HepG2 (cell line): Measurements from ENCODE around the gene RNU5B-1. TPM values are rescaled to one million over a fixed set of nuclear protein-coding genes. Genes with fewer than 3 reads are reported as not detected.

Experiments
- AKAP8 ChIP-seq: sonication (generic); formaldehyde crosslinking; IDR thresholded peaks from 2 replicates; pipeline ENCODE4 v1.5.1; 2020; ENCODE audit warnings: mild to moderate bottlenecking, missing genetic modification reagents
- BCL6 ChIP-seq: IDR thresholded peaks from 2 replicates; pipeline ENCODE4 v1.6.1; 2016; ENCODE audit warnings: missing genetic modification reagents, missing compliant biosample characterization
- CENPBD1 ChIP-seq: sonication (generic); formaldehyde crosslinking; IDR thresholded peaks from 2 replicates; pipeline ENCODE4 v1.8.0; 2022; ENCODE audit warnings: missing genetic modification reagents, low read depth, mild to moderate bottlenecking, borderline replicate concordance
- HNF1A ChIP-seq, 2 experiments: sonication (generic) in 1 of 2; formaldehyde crosslinking in 1 of 2; IDR thresholded peaks; 2 replicates each; pipeline versions ENCODE4 v1.4.0 to v1.6.1; 2016 to 2020; ENCODE audit warnings: borderline replicate concordance in 1 of 2, low read depth in 1 of 2, mild to moderate bottlenecking in 1 of 2, missing genetic modification reagents in 1 of 2
- HOXA5 ChIP-seq: sonication (generic); formaldehyde crosslinking; IDR thresholded peaks from 2 replicates; pipeline ENCODE4 v1.4.0; 2020; ENCODE audit warnings: missing genetic modification reagents
- MTA3 ChIP-seq: sonication (generic); formaldehyde crosslinking; IDR thresholded peaks from 2 replicates; pipeline ENCODE4 v1.4.0; 2020; ENCODE audit warnings: missing genetic modification reagents
- NFKB2 ChIP-seq: sonication (generic); formaldehyde crosslinking; IDR thresholded peaks from 2 replicates; pipeline ENCODE4 v1.4.0; 2020; ENCODE audit warnings: missing genetic modification reagents, borderline replicate concordance
- ONECUT2 ChIP-seq: sonication (generic); formaldehyde crosslinking; IDR thresholded peaks from 2 replicates; pipeline ENCODE4 v1.4.0; 2020; ENCODE audit warnings: missing genetic modification reagents
- SAP130 ChIP-seq: IDR thresholded peaks from 2 replicates; pipeline ENCODE4 v1.6.1; 2016; ENCODE audit warnings: low read depth
- SMAD1 ChIP-seq: sonication (generic); formaldehyde crosslinking; IDR thresholded peaks from 2 replicates; pipeline ENCODE4 v1.4.0; 2020; ENCODE audit warnings: missing genetic modification reagents, low read depth, mild to moderate bottlenecking, borderline replicate concordance
- TEAD3 ChIP-seq: optimal IDR thresholded peaks from 2 replicates; pipeline ENCODE3; 2016; ENCODE audit warnings: borderline replicate concordance
- YEATS2 ChIP-seq: sonication (generic); formaldehyde crosslinking; IDR thresholded peaks from 2 replicates; pipeline ENCODE4 v1.4.0; 2020; ENCODE audit warnings: missing genetic modification reagents, borderline replicate concordance
- ZFP36L2 ChIP-seq: sonication (generic); formaldehyde crosslinking; IDR thresholded peaks from 2 replicates; pipeline ENCODE4 v1.4.0; 2020; ENCODE audit warnings: missing genetic modification reagents
- ZMYM2 ChIP-seq: sonication (generic); formaldehyde crosslinking; IDR thresholded peaks from 2 replicates; pipeline ENCODE4 v1.8.0; 2022; ENCODE audit warnings: mild to moderate bottlenecking, missing genetic modification reagents
- ZNF260 ChIP-seq: sonication (generic); formaldehyde crosslinking; IDR thresholded peaks from 2 replicates; pipeline ENCODE4 v1.4.0; 2020; ENCODE audit warnings: missing genetic modification reagents, low read depth, mild to moderate bottlenecking, borderline replicate concordance
- ZNF510 ChIP-seq: sonication (generic); formaldehyde crosslinking; IDR thresholded peaks from 2 replicates; pipeline ENCODE4 v1.4.0; 2020; ENCODE audit warnings: low read depth, mild to moderate bottlenecking, missing genetic modification reagents
- ZNF567 ChIP-seq: sonication (generic); formaldehyde crosslinking; IDR thresholded peaks from 2 replicates; pipeline ENCODE4 v1.8.1; 2023; ENCODE audit warnings: mild to moderate bottlenecking, missing genetic modification reagents, borderline replicate concordance
- ZNF597 ChIP-seq: sonication (generic); formaldehyde crosslinking; IDR thresholded peaks from 2 replicates; pipeline ENCODE4 v1.5.0; 2020; ENCODE audit warnings: missing genetic modification reagents
- ZNF720 ChIP-seq: sonication (generic); formaldehyde crosslinking; IDR thresholded peaks from 2 replicates; pipeline ENCODE4 v1.4.0; 2020; ENCODE audit warnings: missing genetic modification reagents
- ZNF746 ChIP-seq: sonication (generic); formaldehyde crosslinking; IDR thresholded peaks from 2 replicates; pipeline ENCODE4 v1.8.0; 2022; ENCODE audit warnings: mild to moderate bottlenecking, missing genetic modification reagents
- ZNF883 ChIP-seq: sonication (generic); formaldehyde crosslinking; IDR thresholded peaks from 2 replicates; pipeline ENCODE4 v1.5.1; 2020; ENCODE audit warnings: mild to moderate bottlenecking, missing genetic modification reagents; ENCODE audit errors: not compliant biosample characterization
- ZNF891 ChIP-seq: sonication (generic); formaldehyde crosslinking; IDR thresholded peaks from 2 replicates; pipeline ENCODE4 v1.5.0; 2020; ENCODE audit warnings: mild to moderate bottlenecking, missing genetic modification reagents
- ZSCAN25 ChIP-seq: sonication (generic); formaldehyde crosslinking; IDR thresholded peaks from 2 replicates; pipeline ENCODE4 v1.8.0; 2022; ENCODE audit warnings: mild to moderate bottlenecking, missing genetic modification reagents
- polyA plus RNA-seq, 8 experiments: library from polyadenylated mRNA; depleted of rRNA in 3 of 8; stranded (reverse) in 7 of 8; unstranded in 1 of 8; fragments of >200 nt; fragmentation: Illumina TruSeq in 4 of 8; extraction: Trizol in 4 of 8; gene quantifications; 2 replicates each; pipeline versions ENCODE4 v1.2.1 to v1.2.3, GENCODE V29; 2011 to 2016; ENCODE audit warnings: low read depth in 4 of 8, missing spikeins in 1 of 8, mixed read lengths in 1 of 8; ENCODE audit not compliant: insufficient read depth in 1 of 8
- total RNA-seq, 5 experiments: library from RNA; depleted of rRNA; stranded (reverse); fragments of >200 nt; fragmentation: Illumina TruSeq; extraction: Trizol; gene quantifications; 2 replicates each; pipeline ENCODE4 v1.2.3, GENCODE V29; 2016; ENCODE audit warnings: low read depth in 1 of 5

RNU5B-1 gene
- total and polyA plus RNA-seq, 2 of the 13 experiments (the other 11 are each of a cell fraction or from before 2014, with no cell fraction given): 1,646 TPM; not detected in 1

- TF ChIP-seq ZNF260 (CRISPR knock-in tag): no peak
- TF ChIP-seq BCL6 (CRISPR knock-in tag): peak; percentile 51; the same call in 1 of the 2 replicates
- TF ChIP-seq ZNF746 (CRISPR knock-in tag): no peak
- TF ChIP-seq SAP130 (CRISPR knock-in tag): peak; percentile 65
- TF ChIP-seq NFKB2 (CRISPR knock-in tag): no peak
- no peak for TF ChIP-seq ZNF597 (CRISPR knock-in tag)
- no peak for TF ChIP-seq AKAP8 (CRISPR knock-in tag)
- TF ChIP-seq ZFP36L2 (CRISPR knock-in tag): no peak
- peak; percentile 12; the same call in 1 of the 2 replicates for TF ChIP-seq HNF1A (IDR thresholded peaks at IDR 0.05; ENCODE audit: low read depth)
- TF ChIP-seq HNF1A (CRISPR knock-in tag; IDR thresholded peaks at IDR 0.05; ENCODE audit: borderline replicate concordance): peak; percentile 83; the same call in 1 of the 2 replicates
- TF ChIP-seq CENPBD1 (CRISPR knock-in tag): no peak; the same call in 1 of the 2 replicates
- TF ChIP-seq TEAD3 (CRISPR knock-in tag): no peak
- TF ChIP-seq ZNF883 (CRISPR knock-in tag): no peak
- no peak for TF ChIP-seq ZNF510 (CRISPR knock-in tag)
- no peak for TF ChIP-seq ZNF567 (CRISPR knock-in tag)
- TF ChIP-seq ZSCAN25 (CRISPR knock-in tag): no peak
- no peak for TF ChIP-seq SMAD1 (CRISPR knock-in tag)
- TF ChIP-seq ZNF891 (CRISPR knock-in tag): no peak
- TF ChIP-seq MTA3 (CRISPR knock-in tag): no peak
- peak; percentile 68 for TF ChIP-seq ONECUT2 (CRISPR knock-in tag)
- no peak for TF ChIP-seq ZNF720 (CRISPR knock-in tag)
- peak; percentile 96 for TF ChIP-seq ZMYM2
- peak; percentile 62; the same call in 1 of the 2 replicates for TF ChIP-seq YEATS2 (CRISPR knock-in tag)
- TF ChIP-seq HOXA5 (CRISPR knock-in tag): peak; percentile 89; the same call in 1 of the 2 replicates
Measured at GRCh38 chr15:65304381-65305149, at the start of gene RNU5B-1 (continued).
